Loucy (cell line): ENCODE data around the gene PDGFA.

Source experiments
- H2AFZ ChIP-seq: fragments of 200-600 bp; sonication (generic); 2 replicates; pipeline ENCODE4 v1.6.0; 2016; ENCODE audit warnings: antibody characterized with exemption, mild to moderate bottlenecking, low read length, moderate library complexity
- H3F3A ChIP-seq: fragments of 200-600 bp; 2 replicates; pipeline ENCODE4 v1.6.0; 2016; ENCODE audit warnings: antibody characterized with exemption, low read depth, mild to moderate bottlenecking
- H3K27me3 ChIP-seq: fragments of 200-600 bp; sonication (generic); 2 replicates; pipeline ENCODE4 v1.6.1; 2014; ENCODE audit warnings: low read length, mild to moderate bottlenecking; ENCODE audit not compliant: insufficient read depth, poor library complexity, severe bottlenecking
- H3K36me3 ChIP-seq: fragments of 200-600 bp; sonication (generic); 2 replicates; pipeline ENCODE4 v1.6.1; 2016; ENCODE audit warnings: low read length; ENCODE audit not compliant: insufficient read depth
- H3K4me1 ChIP-seq: fragments of 200-600 bp; sonication (generic); 2 replicates; pipeline ENCODE4 v1.5.1; 2014; ENCODE audit warnings: low read length, mild to moderate bottlenecking; ENCODE audit not compliant: insufficient read depth, poor library complexity, severe bottlenecking
- H3K4me2 ChIP-seq: fragments of 200-600 bp; sonication (generic); 2 replicates; pipeline ENCODE4 v1.6.0; 2014; ENCODE audit warnings: antibody characterized with exemption, low read length, low read depth, mild to moderate bottlenecking; ENCODE audit not compliant: poor library complexity, severe bottlenecking
- H3K4me3 ChIP-seq: fragments of 200-600 bp; sonication (generic); 2 replicates; pipeline ENCODE4 v1.5.1; 2014; ENCODE audit warnings: low read length, mild to moderate bottlenecking, mixed read lengths; ENCODE audit not compliant: poor library complexity, severe bottlenecking
- H3K79me2 ChIP-seq: fragments of 200-600 bp; sonication (generic); 2 replicates; pipeline ENCODE4 v1.6.1; 2014; ENCODE audit warnings: low read length; ENCODE audit not compliant: insufficient read depth
- H3K9ac ChIP-seq: fragments of 200-600 bp; sonication (generic); 2 replicates; pipeline ENCODE4 v1.6.0; 2014; ENCODE audit warnings: mild to moderate bottlenecking, low read depth, low read length, moderate library complexity; ENCODE audit not compliant: poor library complexity, severe bottlenecking
- H3K9me2 ChIP-seq: fragments of 200-600 bp; sonication (generic); replicated peaks from 2 replicates; pipeline ENCODE4 v1.6.1; 2016; ENCODE audit warnings: low read depth, low read length, mixed read lengths
- H3K9me3 ChIP-seq: fragments of 200-600 bp; sonication (generic); 2 replicates; pipeline ENCODE4 v1.6.1; 2014; ENCODE audit warnings: mild to moderate bottlenecking, antibody characterized with exemption, low read length, low read depth; ENCODE audit not compliant: insufficient read depth
- H4K20me1 ChIP-seq: fragments of 200-600 bp; sonication (generic); 2 replicates; pipeline ENCODE4 v1.6.0; 2014; ENCODE audit warnings: antibody characterized with exemption, low read length, mild to moderate bottlenecking; ENCODE audit not compliant: insufficient read depth, poor library complexity, severe bottlenecking
- EZH2phosphoT487 ChIP-seq: fragments of 200-600 bp; IDR thresholded peaks from 2 replicates; pipeline ENCODE4 v1.6.1; 2018; ENCODE audit warnings: antibody characterized with exemption, mild to moderate bottlenecking, moderate library complexity, borderline replicate concordance
- TF ChIP-seq, protein P1 (sequence below): fragments of 200-600 bp; sonication (generic); conservative IDR thresholded peaks from 2 replicates; pipeline ENCODE4 v1.5.1; 2014; ENCODE audit warnings: mild to moderate bottlenecking, antibody characterized with exemption, low read length

The PDGFA gene

DNA sequence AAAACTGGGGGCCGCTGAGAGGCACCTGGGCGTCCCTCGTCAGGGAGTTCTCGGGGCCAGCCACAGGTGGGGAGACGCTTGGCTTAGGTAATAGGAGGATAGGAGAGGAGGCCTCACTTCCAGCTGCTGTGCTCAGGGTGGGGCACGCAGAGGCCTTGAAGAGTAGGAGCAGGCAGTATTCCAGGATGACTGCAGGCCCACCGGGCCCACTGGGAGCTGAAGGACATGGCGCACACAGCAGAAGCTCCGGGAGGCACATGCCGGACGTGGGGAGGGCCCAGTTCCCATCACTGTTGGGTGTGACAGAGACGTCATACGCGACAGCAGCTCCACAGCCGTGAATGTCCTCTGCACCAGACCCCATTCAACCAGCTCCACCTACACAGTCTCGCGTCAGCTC is 22.0 kb upstream of the PDGFA start:
- H2AFZ ChIP-seq, result no peak overlapping the region
- H3K9ac ChIP-seq, result no peak overlapping the region
- no peak for TF ChIP-seq EZH2phosphoT487
- TF ChIP-seq, protein P1, sequence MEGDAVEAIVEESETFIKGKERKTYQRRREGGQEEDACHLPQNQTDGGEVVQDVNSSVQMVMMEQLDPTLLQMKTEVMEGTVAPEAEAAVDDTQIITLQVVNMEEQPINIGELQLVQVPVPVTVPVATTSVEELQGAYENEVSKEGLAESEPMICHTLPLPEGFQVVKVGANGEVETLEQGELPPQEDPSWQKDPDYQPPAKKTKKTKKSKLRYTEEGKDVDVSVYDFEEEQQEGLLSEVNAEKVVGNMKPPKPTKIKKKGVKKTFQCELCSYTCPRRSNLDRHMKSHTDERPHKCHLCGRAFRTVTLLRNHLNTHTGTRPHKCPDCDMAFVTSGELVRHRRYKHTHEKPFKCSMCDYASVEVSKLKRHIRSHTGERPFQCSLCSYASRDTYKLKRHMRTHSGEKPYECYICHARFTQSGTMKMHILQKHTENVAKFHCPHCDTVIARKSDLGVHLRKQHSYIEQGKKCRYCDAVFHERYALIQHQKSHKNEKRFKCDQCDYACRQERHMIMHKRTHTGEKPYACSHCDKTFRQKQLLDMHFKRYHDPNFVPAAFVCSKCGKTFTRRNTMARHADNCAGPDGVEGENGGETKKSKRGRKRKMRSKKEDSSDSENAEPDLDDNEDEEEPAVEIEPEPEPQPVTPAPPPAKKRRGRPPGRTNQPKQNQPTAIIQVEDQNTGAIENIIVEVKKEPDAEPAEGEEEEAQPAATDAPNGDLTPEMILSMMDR, result no peak
- no peaks in the 10 kb centered on the region for H3K9me2 ChIP-seq
- H4K20me1 ChIP-seq, result no peaks in the 10 kb centered on the region
- H3K4me2 ChIP-seq, result no peak overlapping the region
- no peaks in the 10 kb centered on the region for H3K36me3 ChIP-seq
- H3K9me3 ChIP-seq, result peaks cover 4% of the 10 kb centered on the region; the same call in 1 of the 2 replicates
- H3K4me1 ChIP-seq, result no peaks in the 10 kb centered on the region
- H3K79me2 ChIP-seq, result no peaks in the 10 kb centered on the region
- no peaks in the 10 kb centered on the region for H3K27me3 ChIP-seq
- H3K4me3 ChIP-seq, result no peak overlapping the region
- no peaks in the 10 kb centered on the region for H3F3A ChIP-seq

DNA sequence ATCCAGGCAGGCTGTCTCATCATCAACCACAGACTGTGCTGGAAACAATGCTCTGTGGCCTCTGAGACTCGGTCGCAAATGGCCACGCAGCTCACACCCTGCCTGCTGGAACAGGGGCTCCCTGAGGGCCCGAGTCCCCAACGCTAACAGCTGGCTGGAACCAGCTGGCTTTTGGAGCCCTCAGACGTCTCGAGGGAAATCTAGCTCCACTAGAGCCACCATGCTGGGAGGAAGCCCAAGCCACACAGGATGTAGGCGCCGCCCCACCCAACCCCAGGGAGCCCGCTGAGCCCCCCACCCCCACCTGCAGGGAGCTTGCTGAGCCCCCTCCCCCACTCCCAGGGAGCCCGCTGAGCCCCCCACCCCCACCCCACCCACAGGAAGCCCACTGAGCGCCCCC is 21.4 kb upstream of the PDGFA start:
- H3K4me1 ChIP-seq, result no peaks in the 10 kb centered on the region
- TF ChIP-seq EZH2phosphoT487, result no peak
- TF ChIP-seq, protein P1, result no peak
- no peaks in the 10 kb centered on the region for H3K79me2 ChIP-seq
- H3K9me2 ChIP-seq, result no peaks in the 10 kb centered on the region
- H4K20me1 ChIP-seq, result no peaks in the 10 kb centered on the region
- no peak overlapping the region for H2AFZ ChIP-seq
- no peaks in the 10 kb centered on the region for H3F3A ChIP-seq
- H3K36me3 ChIP-seq, result no peaks in the 10 kb centered on the region
- H3K4me3 ChIP-seq, result no peak overlapping the region
- H3K4me2 ChIP-seq, result no peak overlapping the region
- H3K27me3 ChIP-seq, result no peaks in the 10 kb centered on the region
- no peak overlapping the region for H3K9ac ChIP-seq
- peaks cover 8% of the 10 kb centered on the region; the same call in 1 of the 2 replicates for H3K9me3 ChIP-seq

DNA sequence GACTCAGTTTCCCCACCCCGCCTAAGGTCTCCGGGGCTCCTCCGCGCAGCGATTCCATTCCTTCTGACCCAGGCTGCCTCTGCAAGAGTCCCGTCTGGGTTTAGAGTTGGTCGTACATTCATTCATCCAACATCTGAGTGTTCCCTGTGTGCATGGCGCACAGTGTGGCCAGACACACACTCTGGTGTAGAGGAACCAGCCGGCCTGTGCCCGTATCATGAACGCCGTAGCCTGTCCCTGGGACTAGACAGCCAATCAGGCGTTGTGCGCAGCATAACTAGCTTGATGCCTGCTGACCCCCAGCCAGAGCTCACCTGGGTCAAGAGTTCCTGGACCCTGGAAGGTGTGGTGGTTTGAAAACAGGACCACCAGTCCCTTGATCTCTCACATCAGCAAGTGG is 20.9 kb upstream of the PDGFA start:
- no peak overlapping the region for H3K9ac ChIP-seq
- no peaks in the 10 kb centered on the region for H3K27me3 ChIP-seq
- peaks cover 8% of the 10 kb centered on the region; the same call in 1 of the 2 replicates for H3K9me3 ChIP-seq
- no peaks in the 10 kb centered on the region for H3K36me3 ChIP-seq
- H3K79me2 ChIP-seq, result no peaks in the 10 kb centered on the region
- H3K4me1 ChIP-seq, result no peaks in the 10 kb centered on the region
- no peaks in the 10 kb centered on the region for H4K20me1 ChIP-seq
- TF ChIP-seq, protein P1, result no peak
- no peak for TF ChIP-seq EZH2phosphoT487
- H3K9me2 ChIP-seq, result no peaks in the 10 kb centered on the region
- no peak overlapping the region for H2AFZ ChIP-seq
- no peak overlapping the region for H3K4me2 ChIP-seq
- no peaks in the 10 kb centered on the region for H3F3A ChIP-seq
- H3K4me3 ChIP-seq, result no peak overlapping the region
